Uterus (tissue), 4 donors: ENCODE measurements around the gene THAP3. TPM values are rescaled to one million over a fixed set of nuclear protein-coding genes. Genes with fewer than 3 reads are reported as not detected.
"Not testable (repeated sequence)": the region's sequence is repeated elsewhere in the genome, so short reads cannot be mapped to it uniquely, and the experiment has no call there.

ENCODE experiments used
- DNase-seq, 2 donors: peaks; one replicate each; pipeline ENCODE4 v3.0.0-alpha.2; 2019 to 2020
- H3K27ac ChIP-seq, 2 donors: fragments of 200-600 bp; sonication (generic); 1 replicate in 1 of 2; 2 replicates in 1 of 2; pipeline ENCODE4 v1.5.1; 2016 to 2018
- H3K27me3 ChIP-seq, 2 donors: fragments of 200-600 bp; sonication (generic); one replicate each; pipeline ENCODE4 v1.5.1; 2018 to 2019; ENCODE audit warnings: control low read depth in 1 of 2
- H3K36me3 ChIP-seq, 2 donors: fragments of 200-600 bp; sonication (generic); one replicate each; pipeline ENCODE4 v1.5.1; 2019; ENCODE audit warnings: control low read depth in 1 of 2
- H3K4me1 ChIP-seq, 2 donors: fragments of 200-600 bp; sonication (generic); one replicate each; pipeline ENCODE4 v1.5.1; 2018 to 2019; ENCODE audit warnings: control low read depth in 1 of 2
- H3K4me3 ChIP-seq, 2 donors: fragments of 200-600 bp; sonication (generic); 1 replicate in 1 of 2; 2 replicates in 1 of 2; pipeline ENCODE4 v1.5.1; 2018 to 2019; ENCODE audit warnings: mild to moderate bottlenecking in 1 of 2
- H3K9me3 ChIP-seq, 2 donors: fragments of 200-600 bp; sonication (generic); one replicate each; pipeline ENCODE4 v1.5.1; 2019; ENCODE audit warnings: control low read depth in 1 of 2
- POLR2A ChIP-seq, 2 donors: fragments of 450-650 bp; IDR thresholded peaks; one replicate each; pipeline ENCODE4 v1.6.1; 2016; ENCODE audit warnings: antibody characterized with exemption in 2 of 2, mild to moderate bottlenecking in 1 of 2, moderate library complexity in 1 of 2
- intact Hi-C: fragments of 100-400 bp; cut with DNase I; formaldehyde crosslinking; loops from one replicate; pipeline ENCODE4 v1.15.1; 2023; ENCODE audit warnings: low total_unique reads
- total RNA-seq, 4 donors: library from RNA; depleted of rRNA in 3 of 4; stranded (reverse); fragments of >200 nt in 3 of 4; gene quantifications; one replicate each; pipeline versions ENCODE4 v1.1.0 to v1.2.4, GENCODE V29; 2014 to 2023
- TF ChIP-seq, protein P1 (sequence below), 4 experiments: fragments of 200-600 bp in 2 of 4; fragments of 450-650 bp in 2 of 4; sonication (generic) in 2 of 4; IDR thresholded peaks; one replicate each; pipeline ENCODE4 v1.5.1; 2016 to 2019; ENCODE audit warnings: antibody characterized with exemption in 4 of 4, mild to moderate bottlenecking in 2 of 4, moderate library complexity in 1 of 4
- donor health status: DM: yes; HTN: yes; CAD: no.

THAP3 gene
- total RNA-seq, 4 donors from 2014 or later = 19.1 to 23.9 (median 21.9) TPM

DNA sequence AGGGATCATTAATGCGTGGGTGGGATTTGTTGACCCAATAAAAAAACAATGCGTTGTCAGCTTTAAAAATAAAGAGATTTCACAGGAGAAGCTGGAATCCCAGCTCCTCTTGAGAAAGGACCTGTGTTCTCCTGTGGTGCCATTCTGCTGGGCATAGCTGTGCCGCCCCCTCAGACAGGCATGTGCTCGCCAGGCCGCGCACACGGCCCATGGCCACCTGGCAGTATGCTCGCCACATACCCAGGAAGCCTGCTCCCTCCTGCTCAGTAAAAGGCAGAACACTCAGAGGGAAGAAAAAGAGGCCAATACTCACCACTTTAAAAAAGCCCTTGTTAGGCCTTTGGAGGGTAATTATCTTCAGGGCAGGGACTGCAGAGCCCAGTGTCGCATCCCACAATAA lies 13.1 kb downstream of the THAP3 start:
- Histone ChIP-seq H3K9me3 (no peaks in the 10 kb centered on the region), H3K4me3 (no peak overlapping the region), H3K4me1 (no peaks in the 10 kb centered on the region), H3K27me3 (no peaks in the 10 kb centered on the region), H3K27ac (peak overlapping the region; percentile 59 to 72), H3K36me3 (no peaks in the 10 kb centered on the region)
- no peak for DNase-seq
- no peak for TF ChIP-seq POLR2A (IDR thresholded peaks at IDR 0.05)
- TF ChIP-seq, protein P1, sequence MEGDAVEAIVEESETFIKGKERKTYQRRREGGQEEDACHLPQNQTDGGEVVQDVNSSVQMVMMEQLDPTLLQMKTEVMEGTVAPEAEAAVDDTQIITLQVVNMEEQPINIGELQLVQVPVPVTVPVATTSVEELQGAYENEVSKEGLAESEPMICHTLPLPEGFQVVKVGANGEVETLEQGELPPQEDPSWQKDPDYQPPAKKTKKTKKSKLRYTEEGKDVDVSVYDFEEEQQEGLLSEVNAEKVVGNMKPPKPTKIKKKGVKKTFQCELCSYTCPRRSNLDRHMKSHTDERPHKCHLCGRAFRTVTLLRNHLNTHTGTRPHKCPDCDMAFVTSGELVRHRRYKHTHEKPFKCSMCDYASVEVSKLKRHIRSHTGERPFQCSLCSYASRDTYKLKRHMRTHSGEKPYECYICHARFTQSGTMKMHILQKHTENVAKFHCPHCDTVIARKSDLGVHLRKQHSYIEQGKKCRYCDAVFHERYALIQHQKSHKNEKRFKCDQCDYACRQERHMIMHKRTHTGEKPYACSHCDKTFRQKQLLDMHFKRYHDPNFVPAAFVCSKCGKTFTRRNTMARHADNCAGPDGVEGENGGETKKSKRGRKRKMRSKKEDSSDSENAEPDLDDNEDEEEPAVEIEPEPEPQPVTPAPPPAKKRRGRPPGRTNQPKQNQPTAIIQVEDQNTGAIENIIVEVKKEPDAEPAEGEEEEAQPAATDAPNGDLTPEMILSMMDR (IDR thresholded peaks at IDR 0.05) = no peak
- intact Hi-C loops = loop anchor here (10.0 kb wide), 1 partner anchor 83 kb away; the partner anchor contains the start of genes NOL9 and TAS1R1

DNA sequence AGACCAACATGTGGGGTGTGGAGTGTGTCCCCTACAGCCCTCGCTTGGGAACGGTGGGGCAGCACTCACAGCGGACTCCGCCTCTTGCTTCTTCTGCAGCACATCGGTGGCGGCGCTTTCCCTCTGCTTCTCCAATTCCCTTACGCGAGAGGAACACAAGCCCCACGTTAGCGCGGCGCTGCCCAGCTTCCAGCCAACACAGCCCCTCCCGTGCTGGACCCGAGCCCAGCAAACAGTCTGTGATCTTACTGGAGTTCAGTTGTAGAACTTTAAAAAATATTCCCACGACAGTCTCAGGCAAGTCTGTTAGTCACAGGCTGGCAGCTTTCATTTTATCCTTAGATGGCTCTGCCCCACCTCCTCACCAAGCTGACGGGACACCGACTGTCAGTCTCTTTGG lies 13.6 kb downstream of the THAP3 start:
- Histone ChIP-seq H3K27me3 (no peaks in the 10 kb centered on the region), H3K36me3 (no peaks in the 10 kb centered on the region), H3K9me3 (no peaks in the 10 kb centered on the region), H3K4me3 (no peak overlapping the region), H3K4me1 (no peaks in the 10 kb centered on the region), H3K27ac (peak overlapping the region; percentile 59 to 72)
- DNase-seq = peak; percentile 81 to 87
- intact Hi-C loops = loop anchor here (10.0 kb wide), 1 partner anchor 83 kb away; the partner anchor contains the start of genes NOL9 and TAS1R1
- TF ChIP-seq POLR2A (IDR thresholded peaks at IDR 0.05) = peak in 1 of 2 donors; percentile 10
- TF ChIP-seq, protein P1 (IDR thresholded peaks at IDR 0.05) = no peak

DNA sequence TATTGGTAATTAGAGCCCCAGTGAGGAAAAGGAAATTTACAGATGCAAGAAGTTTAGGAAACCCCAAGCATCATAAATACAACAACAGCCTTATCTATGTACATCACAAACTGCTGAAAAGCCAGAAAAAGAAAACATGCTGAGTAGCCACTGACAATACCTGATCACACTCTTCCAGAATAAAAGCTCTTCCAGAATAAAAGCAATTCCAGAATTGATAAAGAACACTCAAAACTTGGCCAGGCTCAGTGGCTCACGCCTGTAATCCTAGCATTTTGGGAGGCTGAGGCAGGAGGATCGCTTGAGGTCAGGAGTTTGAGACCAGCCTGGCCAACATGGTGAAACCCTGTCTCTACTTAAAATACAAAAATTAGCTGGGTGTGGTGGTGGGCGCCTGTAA lies 16.2 kb downstream of the THAP3 start:
- intact Hi-C loops = loop anchor here (10.0 kb wide), 1 partner anchor 146 kb away; the partner anchor contains the start of gene PLEKHG5
- H3K4me1 ChIP-seq, H3K9me3 ChIP-seq, DNase-seq, H3K36me3 ChIP-seq, H3K4me3 ChIP-seq, H3K27ac ChIP-seq, H3K27me3 ChIP-seq: not testable (repeated sequence)

DNA sequence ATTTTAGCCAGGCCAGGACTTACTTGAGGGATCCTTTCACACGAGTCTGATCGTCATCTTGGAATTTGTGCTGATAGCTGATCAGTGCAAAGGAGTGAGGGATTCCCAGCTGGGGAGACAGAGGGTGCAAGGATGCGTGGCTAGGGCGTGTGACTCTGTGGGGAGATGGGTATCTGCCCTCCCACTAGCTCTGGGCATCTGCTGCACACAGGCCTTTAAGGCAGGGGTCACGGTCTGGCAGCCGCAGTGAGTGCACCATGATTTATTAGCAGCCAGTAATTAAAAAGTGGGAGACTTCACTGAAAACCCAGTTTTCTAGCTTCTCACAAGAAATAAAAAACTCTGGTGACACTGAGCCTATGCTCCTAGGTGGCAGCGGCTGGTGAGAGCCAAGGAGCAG lies 20.4 kb downstream of the THAP3 start:
- Histone ChIP-seq H3K36me3 (no peaks in the 10 kb centered on the region), H3K9me3 (no peaks in the 10 kb centered on the region), H3K4me3 (no peak overlapping the region), H3K27ac (no peak overlapping the region), H3K27me3 (no peaks in the 10 kb centered on the region), H3K4me1 (no peaks in the 10 kb centered on the region)
- no peak for DNase-seq
- TF ChIP-seq POLR2A (IDR thresholded peaks at IDR 0.05) = no peak
- TF ChIP-seq, protein P1 (IDR thresholded peaks at IDR 0.05) = no peak
- intact Hi-C loops = loop anchor here (10.0 kb wide), 1 partner anchor 150 kb away; the partner anchor contains the start of gene PLEKHG5

DNA sequence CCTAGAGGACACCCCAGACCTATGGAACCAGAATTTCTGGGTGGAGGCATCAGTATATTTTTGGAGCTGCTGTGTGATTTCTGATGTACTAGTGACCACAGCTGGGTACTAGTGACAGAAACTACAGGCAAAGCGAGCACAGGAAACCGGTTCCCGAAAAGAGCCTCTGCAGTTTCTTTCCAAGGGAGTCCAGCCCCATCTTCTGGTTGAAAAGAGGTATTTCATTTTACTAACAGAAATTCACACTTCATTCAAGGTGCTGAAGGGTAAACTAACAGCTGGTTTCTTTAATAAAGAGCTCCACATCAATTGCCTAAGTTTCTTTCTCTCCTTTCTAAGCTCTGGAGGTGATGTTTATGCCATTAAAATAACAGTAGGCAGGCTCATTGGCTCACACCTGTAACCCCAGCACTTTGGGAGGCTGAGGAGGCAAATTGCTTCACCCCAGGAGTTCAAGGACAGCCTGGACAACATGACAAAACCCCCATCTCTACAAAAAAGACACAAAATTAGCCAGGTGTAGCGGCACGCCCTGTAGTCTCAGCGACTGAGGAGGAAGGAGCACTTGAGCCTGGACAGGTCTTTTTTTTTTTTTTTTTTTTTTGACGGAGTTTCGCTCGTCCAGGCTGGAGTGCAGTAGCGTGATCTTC lies 22.0 kb downstream of the THAP3 start:
- Histone ChIP-seq H3K9me3 (no peaks in the 10 kb centered on the region), H3K4me1 (no peaks in the 10 kb centered on the region), H3K36me3 (no peaks in the 10 kb centered on the region), H3K27ac (no peak overlapping the region), H3K27me3 (no peaks in the 10 kb centered on the region), H3K4me3 (no peak overlapping the region)
- DNase-seq = peak in 1 of 2 donors; percentile 39
- intact Hi-C loops = loop anchor here (10.0 kb wide), 1 partner anchor 152 kb away; the partner anchor contains the start of gene PLEKHG5
- no peak for TF ChIP-seq POLR2A (IDR thresholded peaks at IDR 0.05)
- TF ChIP-seq, protein P1 (IDR thresholded peaks at IDR 0.05) = peak; percentile 43 to 75 (median 66)
